DMS 273 (cell line): ENCODE data around the gene PKNOX2.

Source experiments
- DNase-seq: peaks from one replicate; lab custom pipeline; 2025; ENCODE audit not compliant: unreplicated experiment; lab: John Stamatoyannopoulos, UW

The PKNOX2 gene

GRCh38 chr11:125398475-125398874, 233.9 kb downstream of the PKNOX2 start:
- DNase-seq, result no peak

GRCh38 chr11:125398994-125399640, 234.6 kb downstream of the PKNOX2 start:
- no peak for DNase-seq

- DNase-seq, result no peak
These were observed 235.4 kb downstream of the PKNOX2 start for GRCh38 chr11:125399945-125400344.

- no peak for DNase-seq
These were observed 236.7 kb downstream of the PKNOX2 start for GRCh38 chr11:125401235-125401634.

GRCh38 chr11:125401746-125402145, 237.2 kb downstream of the PKNOX2 start:
- no peak for DNase-seq

- no peak for DNase-seq
These were observed 237.9 kb downstream of the PKNOX2 start for GRCh38 chr11:125402435-125402834.

- DNase-seq, result peak; percentile 46
These were observed 239.7 kb downstream of the PKNOX2 start for GRCh38 chr11:125404157-125404810.

- peak; percentile 77 for DNase-seq
These were observed 240.6 kb downstream of the PKNOX2 start for GRCh38 chr11:125404811-125405790.

GRCh38 chr11:125407046-125407445, 242.5 kb downstream of the PKNOX2 start:
- DNase-seq, result no peak

- no peak for DNase-seq
These were observed 243.8 kb downstream of the PKNOX2 start for GRCh38 chr11:125408311-125408711.

- peak; percentile 18 for DNase-seq
These were observed 245.5 kb downstream of the PKNOX2 start for GRCh38 chr11:125410091-125410490.

- no peak for DNase-seq
These were observed 247.6 kb downstream of the PKNOX2 start for GRCh38 chr11:125412177-125412496.

- DNase-seq, result no peak
These were observed 248.0 kb downstream of the PKNOX2 start for GRCh38 chr11:125412509-125412908.

- no peak for DNase-seq
These were observed 248.7 kb downstream of the PKNOX2 start for GRCh38 chr11:125413226-125413625.

- DNase-seq, result no peak
These were observed 249.6 kb downstream of the PKNOX2 start for GRCh38 chr11:125414121-125414520.

- DNase-seq, result no peak
These were observed 252.7 kb downstream of the PKNOX2 start for GRCh38 chr11:125416981-125417935.

GRCh38 chr11:125418396-125418795, 253.8 kb downstream of the PKNOX2 start:
- DNase-seq, result no peak

GRCh38 chr11:125422681-125423080, 258.1 kb downstream of the PKNOX2 start:
- DNase-seq, result no peak

- peak; percentile 5 for DNase-seq
These were observed 258.8 kb downstream of the PKNOX2 start for GRCh38 chr11:125423247-125423849.

- DNase-seq, result no peak
These were observed 261.1 kb downstream of the PKNOX2 start for GRCh38 chr11:125425601-125426000.
